ENCODE results near the gene PGAM2.

The PGAM2 gene

GRCh38 chr7:44074349-44074695 lies 9.0 kb upstream of the PGAM2 start:
- ChIA-PET POLR2A (ENCODE audit: low non-redundant PET) (no interaction called here), CTCF (interaction anchor here (0.6 kb wide), 1 partner anchor 104 kb away, joined by 3 read pairs; no protein-coding TSS in a partner anchor)
- no peak for DNase-seq (ENCODE audit: low spot score)
- TF ChIP-seq, protein P1, sequence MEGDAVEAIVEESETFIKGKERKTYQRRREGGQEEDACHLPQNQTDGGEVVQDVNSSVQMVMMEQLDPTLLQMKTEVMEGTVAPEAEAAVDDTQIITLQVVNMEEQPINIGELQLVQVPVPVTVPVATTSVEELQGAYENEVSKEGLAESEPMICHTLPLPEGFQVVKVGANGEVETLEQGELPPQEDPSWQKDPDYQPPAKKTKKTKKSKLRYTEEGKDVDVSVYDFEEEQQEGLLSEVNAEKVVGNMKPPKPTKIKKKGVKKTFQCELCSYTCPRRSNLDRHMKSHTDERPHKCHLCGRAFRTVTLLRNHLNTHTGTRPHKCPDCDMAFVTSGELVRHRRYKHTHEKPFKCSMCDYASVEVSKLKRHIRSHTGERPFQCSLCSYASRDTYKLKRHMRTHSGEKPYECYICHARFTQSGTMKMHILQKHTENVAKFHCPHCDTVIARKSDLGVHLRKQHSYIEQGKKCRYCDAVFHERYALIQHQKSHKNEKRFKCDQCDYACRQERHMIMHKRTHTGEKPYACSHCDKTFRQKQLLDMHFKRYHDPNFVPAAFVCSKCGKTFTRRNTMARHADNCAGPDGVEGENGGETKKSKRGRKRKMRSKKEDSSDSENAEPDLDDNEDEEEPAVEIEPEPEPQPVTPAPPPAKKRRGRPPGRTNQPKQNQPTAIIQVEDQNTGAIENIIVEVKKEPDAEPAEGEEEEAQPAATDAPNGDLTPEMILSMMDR (conservative IDR thresholded peaks at IDR 0.05; ENCODE audit: low read depth): no peak
- H3K27ac ChIP-seq: peak overlapping the region; percentile 94

DNA sequence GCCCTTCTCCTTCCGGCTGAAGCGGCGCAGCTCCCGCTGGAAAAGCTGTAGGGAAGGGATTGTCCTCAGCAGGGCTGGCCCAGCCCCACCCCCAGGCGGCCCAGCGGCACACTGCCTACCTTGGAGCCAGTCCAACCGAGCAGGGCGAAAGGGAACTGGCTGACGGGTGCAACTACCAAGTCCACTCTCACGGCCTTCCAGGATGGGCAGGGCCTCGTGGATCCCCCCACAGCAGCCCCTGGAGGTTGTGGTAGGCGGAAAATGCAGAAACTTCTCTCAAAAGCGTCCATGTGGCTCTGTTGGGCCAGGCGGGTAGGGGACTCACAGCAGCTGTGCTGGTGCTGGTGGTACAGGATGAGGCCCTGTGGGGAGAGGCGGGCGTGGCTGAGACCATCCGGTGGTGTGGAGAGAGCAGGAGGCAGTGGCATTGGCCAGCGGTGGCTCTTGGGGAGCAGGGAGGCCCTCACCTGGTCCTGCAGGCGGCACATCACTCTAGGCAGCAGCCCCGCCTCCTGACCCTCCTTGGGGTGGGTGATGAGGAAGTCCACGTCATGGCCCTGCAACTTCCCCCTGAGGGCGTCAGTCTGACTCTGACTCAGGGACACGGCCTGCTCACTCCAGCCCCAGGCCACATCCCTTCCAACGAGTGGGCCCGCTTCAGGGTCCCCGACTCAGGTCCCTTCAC lies 8.4 kb upstream of the PGAM2 start:
- ChIA-PET POLR2A (ENCODE audit: low non-redundant PET) (no interaction called here), CTCF (interaction anchor here (0.6 kb wide), 1 partner anchor 105 kb away, joined by 3 read pairs; no protein-coding TSS in a partner anchor)
- peak overlapping the region; percentile 94 for H3K27ac ChIP-seq
- TF ChIP-seq, protein P1 (conservative IDR thresholded peaks at IDR 0.05; ENCODE audit: low read depth): no peak
- peak; percentile 93 for DNase-seq (ENCODE audit: low spot score)

GRCh38 chr7:44072364-44073231 lies 7.2 kb upstream of the PGAM2 start:
- POLR2A ChIA-PET (ENCODE audit: low non-redundant PET): no interaction called here
- H3K27ac ChIP-seq: peak overlapping the region; percentile 94
- CTCF ChIA-PET: interaction anchor here (0.6 to 1.0 kb wide), 5 partner anchors 8 to 1656 kb away, joined by 3 to 4 read pairs (median 3); no protein-coding TSS in a partner anchor
- TF ChIP-seq, protein P1 (conservative IDR thresholded peaks at IDR 0.05; ENCODE audit: low read depth): peak; percentile 84
- peak; percentile 91 for DNase-seq (ENCODE audit: low spot score)

DNA sequence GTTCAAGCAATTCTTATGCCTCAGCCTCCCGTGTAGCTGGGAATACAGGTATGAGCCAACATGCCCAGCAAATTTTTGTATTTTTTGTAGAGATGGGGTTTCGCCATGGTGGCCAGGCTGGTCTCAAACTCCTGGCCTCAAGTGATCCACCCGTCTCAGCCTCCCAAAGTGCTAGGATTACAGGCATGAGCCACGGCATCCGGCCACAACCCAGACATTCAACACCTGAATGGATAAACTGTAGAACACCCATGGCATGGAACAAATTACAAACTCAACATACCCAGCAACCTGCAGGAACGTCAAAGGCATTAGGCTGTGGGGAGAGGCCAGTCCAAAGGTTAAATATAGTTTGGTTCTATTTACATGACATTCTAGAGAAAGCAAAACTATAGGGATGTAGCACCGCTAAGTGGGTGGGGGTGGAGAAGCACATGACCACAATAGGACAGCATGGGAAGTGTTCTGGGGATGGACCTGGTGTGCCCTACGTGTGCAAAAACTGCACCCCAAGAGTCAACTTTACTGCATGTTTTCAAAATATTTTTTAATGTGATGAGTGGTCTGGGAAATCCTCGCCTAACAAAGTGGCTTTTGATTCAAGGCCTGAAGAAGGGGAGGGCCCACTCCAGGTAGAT lies 6.5 kb upstream of the PGAM2 start:
- no peak for DNase-seq (ENCODE audit: low spot score)
- POLR2A ChIA-PET (ENCODE audit: low non-redundant PET): no interaction called here
- TF ChIP-seq, protein P1 (conservative IDR thresholded peaks at IDR 0.05; ENCODE audit: low read depth): no peak
- peak overlapping the region; percentile 94 for H3K27ac ChIP-seq
- CTCF ChIA-PET: interaction anchor here (0.7 to 1.0 kb wide), 5 partner anchors 8 to 494 kb away, joined by 3 to 4 read pairs (median 3); no protein-coding TSS in a partner anchor

- TF ChIP-seq, protein P1 (conservative IDR thresholded peaks at IDR 0.05; ENCODE audit: low read depth): no peak
- H3K27ac ChIP-seq: no peak overlapping the region
- ChIA-PET CTCF (no interaction called here), POLR2A (ENCODE audit: low non-redundant PET) (no interaction called here)
- no peak for DNase-seq (ENCODE audit: low spot score)
Observed at GRCh38 chr7:44068054-44068453, 2.7 kb upstream of the PGAM2 start.
